ENCODE data around the gene EFL1.
"Not testable (repeated sequence)": the region's sequence is repeated elsewhere in the genome, so short reads cannot be mapped to it uniquely, and the experiment has no call there.

GRCh38 chr15:82284381-82284780, 21.8 kb upstream of the EFL1 start:
- TF ChIP-seq CTCF (IDR thresholded peaks at IDR 0.05 in 4 of 5, conservative IDR thresholded peaks at IDR 0.05 in 1 of 5); POLR2A (IDR thresholded peaks at IDR 0.05): not testable (repeated sequence)

Measured in gastrocnemius medialis (tissue), 4 donors.